COR-L47 (cell line): Measurements from ENCODE around the gene IL23R.

Source experiments
- DNase-seq: peaks from one replicate; lab custom pipeline; 2025; lab: John Stamatoyannopoulos, UW

IL23R gene

GRCh38 chr1:67242016-67242415 is 75.8 kb downstream of the IL23R start:
- DNase-seq, result no peak

- DNase-seq, result no peak
Measured at GRCh38 chr1:67250051-67250653, 83.9 kb downstream of the IL23R start.

- no peak for DNase-seq
Measured at GRCh38 chr1:67256291-67257172, 90.3 kb downstream of the IL23R start.

DNA sequence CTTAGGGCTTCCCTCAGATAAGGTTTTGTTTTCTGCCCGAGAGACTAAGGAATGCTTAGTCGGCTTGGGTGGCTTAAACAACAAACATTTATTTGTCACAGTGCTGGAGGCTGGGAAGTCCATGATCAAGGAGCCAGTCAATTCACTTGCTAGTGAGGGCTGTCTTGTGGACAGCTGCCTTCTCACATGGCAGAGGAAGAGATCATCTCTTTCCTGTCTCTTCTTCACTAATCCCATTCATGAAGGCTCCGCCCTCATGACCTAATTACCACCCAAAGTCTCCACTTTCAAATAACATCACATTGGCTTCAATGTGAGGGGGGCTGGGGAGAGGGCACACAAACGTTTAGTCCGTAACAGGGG is 90.9 kb downstream of the IL23R start:
- DNase-seq, result no peak

DNA sequence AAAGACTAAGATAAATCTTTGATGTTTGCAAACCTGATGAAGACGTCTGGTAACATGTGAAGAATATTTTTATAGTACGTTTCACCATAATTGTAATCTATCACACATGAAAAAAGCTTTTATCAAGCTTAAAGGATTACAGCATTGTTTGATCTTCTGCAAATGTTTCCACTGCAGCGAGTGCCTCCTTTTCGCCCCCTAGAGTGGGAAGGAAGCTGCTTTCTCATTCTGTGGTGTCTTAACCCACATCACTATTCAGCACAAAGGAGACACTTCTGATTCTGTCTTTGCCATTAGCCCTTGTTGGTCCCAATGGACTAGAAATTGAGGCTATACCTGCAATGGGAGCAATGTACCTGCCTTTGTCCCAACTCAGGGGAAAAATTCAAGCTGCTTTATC is 95.4 kb downstream of the IL23R start:
- DNase-seq, result no peak

DNA sequence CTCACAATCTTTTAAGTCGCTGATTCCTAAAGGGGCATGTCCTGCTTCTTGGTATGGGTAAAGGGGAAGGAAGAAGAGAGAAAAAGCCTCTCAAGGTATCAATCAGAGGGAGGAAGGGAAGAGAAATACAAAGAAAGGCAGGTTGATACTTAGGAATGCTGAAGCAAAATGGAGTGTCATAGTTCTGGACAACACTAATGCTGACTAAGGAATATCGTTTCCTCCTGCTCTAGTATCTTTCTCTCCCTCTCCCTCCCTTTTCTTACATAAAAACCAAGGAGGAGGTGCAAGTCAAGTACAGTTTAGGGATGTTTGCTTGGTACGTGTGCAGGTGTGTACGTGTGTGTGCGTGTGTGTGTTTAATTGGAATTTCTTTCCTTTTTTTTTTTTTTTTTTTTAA is 96.5 kb downstream of the IL23R start:
- DNase-seq, result no peak

GRCh38 chr1:67264152-67264551 is 97.9 kb downstream of the IL23R start:
- peak; percentile 24 for DNase-seq

- no peak for DNase-seq
Measured at GRCh38 chr1:67264899-67265298, 98.6 kb downstream of the IL23R start.

DNA sequence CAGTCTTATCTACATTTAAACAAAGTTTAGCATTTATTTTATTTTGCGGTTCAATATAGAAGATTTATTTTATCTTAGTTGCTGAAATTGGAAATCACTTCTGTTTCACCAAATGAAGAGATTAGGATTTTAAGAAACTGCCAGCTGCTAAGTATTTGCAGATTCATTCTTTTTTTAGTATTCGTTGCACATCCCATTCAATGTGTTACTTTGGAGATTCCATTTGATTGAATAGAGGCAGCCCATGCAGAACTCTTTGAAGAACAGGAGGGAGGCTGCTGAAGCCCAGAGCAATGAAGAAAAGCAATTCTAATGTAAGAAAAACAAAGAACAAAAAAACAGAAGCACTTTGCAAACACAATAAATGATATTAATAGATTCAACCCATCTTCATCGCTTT is 102.8 kb downstream of the IL23R start:
- no peak for DNase-seq

- no peak for DNase-seq
Measured at GRCh38 chr1:67270541-67270940, 104.3 kb downstream of the IL23R start.

- no peak for DNase-seq
Measured at GRCh38 chr1:67273591-67273990, 107.3 kb downstream of the IL23R start.

DNA sequence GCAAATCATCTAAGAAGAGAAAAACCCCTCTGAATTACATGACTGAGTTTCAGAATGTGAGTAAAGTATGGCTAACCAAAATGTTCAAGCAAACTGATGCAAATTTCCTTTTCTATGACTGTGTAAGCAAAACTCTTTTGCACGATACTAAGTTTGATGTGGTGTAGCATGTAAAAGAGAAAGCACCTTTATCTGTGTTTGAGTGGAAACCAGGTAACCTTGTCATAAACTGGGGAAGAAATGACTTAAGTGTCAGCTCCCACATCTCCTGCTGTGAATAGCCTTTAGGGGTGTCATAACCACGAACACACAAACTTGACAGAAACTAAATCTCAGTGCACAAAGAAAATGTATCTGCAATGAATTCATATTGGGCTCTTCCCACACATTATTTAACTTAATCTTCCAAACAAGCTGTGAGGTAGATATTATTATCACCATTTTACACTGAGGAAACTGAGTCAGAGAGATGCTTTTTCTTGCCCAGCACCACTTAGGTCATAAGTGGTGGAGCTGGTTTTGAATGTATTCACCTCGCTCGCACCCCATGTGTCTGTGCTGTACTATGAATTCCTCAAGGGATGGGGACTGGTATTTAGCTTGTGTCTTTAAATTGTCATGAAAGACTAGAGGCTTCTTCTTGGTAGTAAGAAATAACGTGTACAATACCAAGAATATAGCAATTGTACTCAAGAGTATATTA is 108.5 kb downstream of the IL23R start:
- no peak for DNase-seq

GRCh38 chr1:67280696-67281095 is 114.4 kb downstream of the IL23R start:
- no peak for DNase-seq

DNA sequence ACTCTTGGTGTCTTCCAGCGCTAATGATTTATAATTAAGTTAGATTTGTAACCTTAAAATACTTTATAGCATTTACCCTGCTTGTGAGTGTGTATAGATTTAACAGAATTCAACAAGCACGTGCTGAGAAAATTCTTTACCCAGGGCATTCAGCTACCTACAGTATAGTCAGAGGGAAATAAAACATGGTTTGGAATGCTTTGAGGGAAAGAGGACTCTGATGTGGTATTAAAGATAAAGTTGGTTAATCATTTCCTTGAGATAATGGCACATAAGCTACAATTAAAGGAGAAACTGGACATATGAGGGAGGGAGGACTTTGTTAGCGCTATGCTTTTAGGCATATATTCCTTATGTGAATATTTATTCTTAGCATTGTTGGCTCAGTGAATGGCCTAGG is 115.0 kb downstream of the IL23R start:
- DNase-seq, result no peak

GRCh38 chr1:67285780-67286488 is 119.7 kb downstream of the IL23R start:
- no peak for DNase-seq

DNA sequence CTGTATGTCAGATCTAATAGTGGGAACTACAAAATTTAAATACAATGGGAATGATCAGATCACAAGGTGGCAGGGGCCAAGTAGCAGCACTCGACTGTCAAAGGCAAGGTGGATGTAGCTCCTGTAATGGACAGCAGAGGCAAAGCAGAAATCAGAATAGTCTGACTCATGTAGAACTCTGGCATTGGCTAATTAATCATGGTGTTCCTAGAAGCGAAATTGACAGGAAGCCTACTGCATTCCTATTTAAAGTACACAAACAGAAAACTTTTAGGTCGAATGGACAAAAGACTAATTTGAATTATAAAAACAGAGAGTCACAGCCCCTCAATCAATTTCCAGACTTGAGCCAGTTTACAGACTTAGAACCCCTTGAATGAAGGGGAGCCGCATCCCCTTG is 124.0 kb downstream of the IL23R start:
- DNase-seq, result no peak

- no peak for DNase-seq
Measured at GRCh38 chr1:67294836-67295617, 128.8 kb downstream of the IL23R start.

- no peak for DNase-seq
Measured at GRCh38 chr1:67298762-67299161, 132.5 kb downstream of the IL23R start.

- no peak for DNase-seq
Measured at GRCh38 chr1:67299296-67299695, 133.0 kb downstream of the IL23R start.

DNA sequence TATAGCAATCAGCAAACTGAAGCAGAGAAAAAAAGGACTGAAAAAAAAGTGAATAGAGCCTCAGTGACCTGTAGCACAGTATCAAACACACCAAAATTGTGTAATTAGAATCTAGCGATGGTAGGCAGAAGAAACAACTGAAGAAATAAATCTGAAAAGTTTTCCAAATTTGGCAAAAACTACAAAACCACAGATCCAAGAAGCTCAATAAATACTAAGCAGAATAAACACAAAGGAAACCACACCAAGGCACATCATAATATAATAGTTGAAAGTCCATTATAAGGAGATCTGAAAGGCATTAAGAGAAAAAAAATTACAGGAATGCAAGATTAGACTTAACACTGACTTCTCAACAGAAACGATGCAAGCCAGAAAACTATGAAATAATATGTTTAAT is 134.3 kb downstream of the IL23R start:
- no peak for DNase-seq

DNA sequence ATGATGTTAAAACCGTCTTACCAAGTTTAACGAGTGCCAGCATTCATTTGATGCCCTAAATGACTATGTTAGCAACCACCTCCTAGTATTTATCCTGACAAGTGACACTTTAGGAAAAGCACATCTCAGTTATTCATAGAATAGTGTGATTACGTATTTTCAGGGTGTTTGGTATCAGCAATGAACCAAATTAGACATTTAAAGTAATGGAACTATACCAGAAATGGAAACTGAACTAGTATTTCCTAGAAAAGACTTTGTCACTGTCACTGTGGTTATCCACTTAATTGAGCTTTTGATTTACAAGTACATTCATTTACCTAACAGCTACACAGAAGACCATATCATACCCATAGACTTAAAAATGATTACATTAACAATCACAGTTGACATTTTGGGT is 137.8 kb downstream of the IL23R start:
- DNase-seq, result no peak

DNA sequence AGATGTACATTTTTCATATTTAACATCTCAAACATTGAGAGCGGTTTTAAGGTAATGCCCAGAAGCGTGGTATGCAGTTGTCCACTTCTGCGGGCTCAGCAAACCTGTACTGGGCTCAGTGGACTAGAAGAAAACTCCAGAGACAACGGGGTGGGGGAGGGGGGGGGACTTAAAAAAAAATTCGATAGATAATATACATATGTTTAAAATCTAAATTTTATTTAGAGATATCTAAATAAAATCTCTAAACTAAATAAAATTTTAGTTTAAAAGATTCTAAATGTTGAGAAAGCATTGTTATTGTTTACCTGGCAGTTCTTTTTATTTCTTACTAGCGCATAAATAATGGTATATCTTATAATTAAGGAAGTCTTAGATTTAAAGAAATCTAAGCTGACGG is 140.3 kb downstream of the IL23R start:
- no peak for DNase-seq
